Uterus (tissue), 4 donors: ENCODE results near the gene KLHL30. TPM values are rescaled to one million over a fixed set of nuclear protein-coding genes. Genes with fewer than 3 reads are reported as not detected.

Source experiments
- DNase-seq, 2 donors: peaks; one replicate each; pipeline ENCODE4 v3.0.0-alpha.2; 2019 to 2020
- H3K27ac ChIP-seq, 2 donors: fragments of 200-600 bp; sonication (generic); 1 replicate in 1 of 2; 2 replicates in 1 of 2; pipeline ENCODE4 v1.5.1; 2016 to 2018
- H3K27me3 ChIP-seq, 2 donors: fragments of 200-600 bp; sonication (generic); one replicate each; pipeline ENCODE4 v1.5.1; 2018 to 2019; ENCODE audit warnings: control low read depth in 1 of 2
- H3K36me3 ChIP-seq, 2 donors: fragments of 200-600 bp; sonication (generic); one replicate each; pipeline ENCODE4 v1.5.1; 2019; ENCODE audit warnings: control low read depth in 1 of 2
- H3K4me1 ChIP-seq, 2 donors: fragments of 200-600 bp; sonication (generic); one replicate each; pipeline ENCODE4 v1.5.1; 2018 to 2019; ENCODE audit warnings: control low read depth in 1 of 2
- H3K4me3 ChIP-seq, 2 donors: fragments of 200-600 bp; sonication (generic); 1 replicate in 1 of 2; 2 replicates in 1 of 2; pipeline ENCODE4 v1.5.1; 2018 to 2019; ENCODE audit warnings: mild to moderate bottlenecking in 1 of 2
- H3K9me3 ChIP-seq, 2 donors: fragments of 200-600 bp; sonication (generic); one replicate each; pipeline ENCODE4 v1.5.1; 2019; ENCODE audit warnings: control low read depth in 1 of 2
- POLR2A ChIP-seq, 2 donors: fragments of 450-650 bp; IDR thresholded peaks; one replicate each; pipeline ENCODE4 v1.6.1; 2016; ENCODE audit warnings: antibody characterized with exemption in 2 of 2, mild to moderate bottlenecking in 1 of 2, moderate library complexity in 1 of 2
- intact Hi-C: fragments of 100-400 bp; cut with DNase I; formaldehyde crosslinking; loops from one replicate; pipeline ENCODE4 v1.15.1; 2023; ENCODE audit warnings: low total_unique reads
- total RNA-seq, 4 donors: library from RNA; depleted of rRNA in 3 of 4; stranded (reverse); fragments of >200 nt in 3 of 4; gene quantifications; one replicate each; pipeline versions ENCODE4 v1.1.0 to v1.2.4, GENCODE V29; 2014 to 2023
- TF ChIP-seq, protein P1 (sequence below), 4 experiments: fragments of 200-600 bp in 2 of 4; fragments of 450-650 bp in 2 of 4; sonication (generic) in 2 of 4; IDR thresholded peaks; one replicate each; pipeline ENCODE4 v1.5.1; 2016 to 2019; ENCODE audit warnings: antibody characterized with exemption in 4 of 4, mild to moderate bottlenecking in 2 of 4, moderate library complexity in 1 of 4
- donor health status: DM: yes; HTN: yes; CAD: no.

KLHL30 gene
- total RNA-seq, 4 donors from 2014 or later: under 0.01 to 3.3 (median 0.62) TPM; not detected in 1

DNA sequence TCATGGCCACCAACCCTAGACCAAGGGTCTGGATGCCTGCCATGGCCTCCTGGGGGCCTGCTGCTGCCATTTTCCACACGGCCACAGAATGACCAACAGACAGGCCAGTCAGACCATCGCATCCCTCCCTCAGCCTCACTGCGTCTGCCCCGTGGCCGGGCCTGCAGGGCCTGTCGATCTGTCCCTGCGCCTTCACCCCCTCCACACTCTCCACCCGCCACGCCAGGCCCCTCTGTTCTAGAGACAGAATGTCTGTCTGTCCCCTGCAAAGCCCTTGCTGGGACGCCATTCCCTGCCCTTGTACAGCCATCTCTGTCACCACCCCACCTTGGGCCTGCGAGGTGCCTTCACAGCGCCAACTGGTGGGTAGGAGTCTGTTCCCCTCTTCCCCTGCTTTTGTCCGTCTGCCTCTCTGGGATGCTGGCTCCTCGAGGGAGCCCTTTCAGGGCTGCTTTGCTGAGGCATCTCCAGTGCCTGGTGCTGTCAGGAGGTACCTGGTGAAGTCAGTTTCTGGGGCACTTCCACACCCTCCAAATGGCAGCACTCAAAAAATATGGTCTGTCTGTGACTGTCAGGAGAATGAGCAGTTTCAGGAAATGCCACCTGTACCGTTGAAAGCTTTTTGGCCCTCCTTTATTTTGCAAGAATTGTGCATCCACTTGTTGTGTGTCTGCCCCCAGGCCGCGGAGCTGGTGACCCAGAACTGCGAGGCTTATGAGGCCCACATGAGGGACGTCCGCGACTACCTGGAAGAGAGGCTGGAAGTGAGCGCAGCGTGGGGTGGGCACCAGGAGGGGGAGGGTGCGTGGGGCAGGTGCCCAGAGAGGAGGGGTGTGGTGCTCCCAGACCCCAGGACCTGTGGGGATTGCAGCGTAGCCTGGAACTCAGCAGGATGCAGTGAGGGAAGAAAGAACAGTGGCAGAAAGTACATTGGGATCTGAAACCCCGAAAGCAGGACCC is 45.0 kb upstream of the KLHL30 start:
- no peaks in the 10 kb centered on the region for H3K36me3 ChIP-seq
- no peak for TF ChIP-seq POLR2A (IDR thresholded peaks at IDR 0.05)
- TF ChIP-seq, protein P1, sequence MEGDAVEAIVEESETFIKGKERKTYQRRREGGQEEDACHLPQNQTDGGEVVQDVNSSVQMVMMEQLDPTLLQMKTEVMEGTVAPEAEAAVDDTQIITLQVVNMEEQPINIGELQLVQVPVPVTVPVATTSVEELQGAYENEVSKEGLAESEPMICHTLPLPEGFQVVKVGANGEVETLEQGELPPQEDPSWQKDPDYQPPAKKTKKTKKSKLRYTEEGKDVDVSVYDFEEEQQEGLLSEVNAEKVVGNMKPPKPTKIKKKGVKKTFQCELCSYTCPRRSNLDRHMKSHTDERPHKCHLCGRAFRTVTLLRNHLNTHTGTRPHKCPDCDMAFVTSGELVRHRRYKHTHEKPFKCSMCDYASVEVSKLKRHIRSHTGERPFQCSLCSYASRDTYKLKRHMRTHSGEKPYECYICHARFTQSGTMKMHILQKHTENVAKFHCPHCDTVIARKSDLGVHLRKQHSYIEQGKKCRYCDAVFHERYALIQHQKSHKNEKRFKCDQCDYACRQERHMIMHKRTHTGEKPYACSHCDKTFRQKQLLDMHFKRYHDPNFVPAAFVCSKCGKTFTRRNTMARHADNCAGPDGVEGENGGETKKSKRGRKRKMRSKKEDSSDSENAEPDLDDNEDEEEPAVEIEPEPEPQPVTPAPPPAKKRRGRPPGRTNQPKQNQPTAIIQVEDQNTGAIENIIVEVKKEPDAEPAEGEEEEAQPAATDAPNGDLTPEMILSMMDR (IDR thresholded peaks at IDR 0.05): no peak
- no peaks in the 10 kb centered on the region for H3K4me1 ChIP-seq
- no peak overlapping the region for H3K4me3 ChIP-seq
- no peak overlapping the region for H3K27ac ChIP-seq
- DNase-seq: no peak
- no peaks in the 10 kb centered on the region for H3K27me3 ChIP-seq
- intact Hi-C loops: no loop called here
- no peaks in the 10 kb centered on the region for H3K9me3 ChIP-seq

DNA sequence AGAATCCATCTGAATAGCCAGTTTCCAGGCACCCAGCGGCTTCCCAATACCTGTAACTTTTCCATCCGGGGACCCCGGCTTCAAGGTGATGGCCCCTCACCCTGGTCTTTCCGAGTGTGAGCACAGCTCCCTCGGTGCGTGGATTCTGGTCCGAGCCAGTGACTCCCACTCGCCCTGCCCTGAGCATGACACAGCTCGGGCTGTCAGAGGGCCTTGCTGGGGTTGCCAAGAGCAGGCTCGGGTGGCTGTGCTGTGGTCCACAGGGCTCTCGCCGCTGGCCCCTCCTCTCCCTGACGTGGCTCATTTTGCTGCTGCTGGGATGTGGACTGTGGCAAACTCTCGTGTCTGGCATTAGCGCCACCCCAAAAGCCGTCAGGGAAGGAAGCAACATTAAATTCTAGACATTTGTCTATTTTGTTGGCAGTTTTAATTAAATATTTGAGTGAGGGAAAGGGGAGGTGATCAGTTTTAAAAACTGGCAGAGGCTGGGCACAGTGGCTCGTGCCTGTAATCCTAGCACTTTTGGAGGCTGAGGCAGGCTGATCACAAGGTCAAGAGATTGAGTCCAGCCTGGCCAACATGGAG is 43.9 kb upstream of the KLHL30 start:
- no peak for DNase-seq
- no peaks in the 10 kb centered on the region for H3K27me3 ChIP-seq
- no peak overlapping the region for H3K27ac ChIP-seq
- H3K4me1 ChIP-seq: no peaks in the 10 kb centered on the region
- H3K36me3 ChIP-seq: no peaks in the 10 kb centered on the region
- no peak overlapping the region for H3K4me3 ChIP-seq
- no peak for TF ChIP-seq POLR2A (IDR thresholded peaks at IDR 0.05)
- TF ChIP-seq, protein P1 (IDR thresholded peaks at IDR 0.05): no peak
- no peaks in the 10 kb centered on the region for H3K9me3 ChIP-seq
- intact Hi-C loops: no loop called here

DNA sequence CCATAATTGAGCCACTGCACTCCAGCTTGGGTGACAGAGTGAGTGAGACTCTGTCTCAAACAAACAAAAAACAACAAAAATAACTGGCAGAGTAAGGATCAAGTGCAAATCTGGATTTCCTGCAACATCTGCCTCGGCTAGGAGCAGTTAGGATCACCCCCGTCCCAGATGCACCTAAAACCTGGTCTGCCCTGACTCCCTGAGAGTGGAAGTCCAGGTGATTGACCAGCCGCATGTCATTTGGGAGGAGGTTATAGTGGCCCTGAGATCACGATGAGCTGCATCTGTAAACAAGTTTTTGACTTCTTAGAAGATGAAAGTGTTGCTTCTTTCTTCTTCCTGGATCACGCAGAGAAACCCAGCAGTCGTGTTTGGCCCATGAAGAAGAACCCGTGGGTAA is 43.3 kb upstream of the KLHL30 start:
- TF ChIP-seq, protein P1 (IDR thresholded peaks at IDR 0.05): no peak
- TF ChIP-seq POLR2A (IDR thresholded peaks at IDR 0.05): no peak
- DNase-seq: no peak
- no peaks in the 10 kb centered on the region for H3K36me3 ChIP-seq
- intact Hi-C loops: no loop called here
- H3K9me3 ChIP-seq: no peaks in the 10 kb centered on the region
- no peak overlapping the region for H3K27ac ChIP-seq
- no peaks in the 10 kb centered on the region for H3K4me1 ChIP-seq
- no peak overlapping the region for H3K4me3 ChIP-seq
- H3K27me3 ChIP-seq: no peaks in the 10 kb centered on the region

- DNase-seq: no peak
- H3K4me3 ChIP-seq: no peak overlapping the region
- no peaks in the 10 kb centered on the region for H3K27me3 ChIP-seq
- H3K27ac ChIP-seq: no peak overlapping the region
- TF ChIP-seq, protein P1 (IDR thresholded peaks at IDR 0.05): no peak
- TF ChIP-seq POLR2A (IDR thresholded peaks at IDR 0.05): no peak
- intact Hi-C loops: no loop called here
- H3K36me3 ChIP-seq: no peaks in the 10 kb centered on the region
- H3K9me3 ChIP-seq: no peaks in the 10 kb centered on the region
- H3K4me1 ChIP-seq: no peaks in the 10 kb centered on the region
These were observed 42.0 kb upstream of the KLHL30 start for GRCh38 chr2:238096311-238097011.
